Astrocyte (in vitro differentiated cells and primary cell): ENCODE measurements around the gene PMF1. TPM values are rescaled to one million over a fixed set of nuclear protein-coding genes. Genes with fewer than 3 reads are reported as not detected.

Experiments used
- DNase-seq: peaks from one replicate; pipeline ENCODE4 v3.0.0-alpha.2; 2010; ENCODE audit warnings: low read depth
- FAIRE-seq: peaks from 2 replicates; lab custom pipeline; 2011; peaks lifted over from hg19 to GRCh38; lab: Jason Lieb, UNC
- H2AFZ ChIP-seq: 2 replicates; pipeline ENCODE4 v1.6.0; 2012; ENCODE audit warnings: low read depth, low read length, inconsistent platforms
- H3K27ac ChIP-seq: 2 replicates; pipeline ENCODE4 v1.5.1; 2011; ENCODE audit warnings: low read depth, low read length, inconsistent platforms
- H3K27me3 ChIP-seq: 2 replicates; pipeline ENCODE4 v1.6.0; 2011; ENCODE audit warnings: low read length, inconsistent platforms; ENCODE audit not compliant: insufficient read depth
- H3K36me3 ChIP-seq: 2 replicates; pipeline ENCODE4 v1.5.1; 2011; ENCODE audit warnings: low read length, inconsistent platforms; ENCODE audit not compliant: insufficient read depth
- H3K4me1 ChIP-seq: 2 replicates; pipeline ENCODE4 v1.5.1; 2011; ENCODE audit warnings: low read length, inconsistent platforms; ENCODE audit not compliant: insufficient read depth
- H3K4me2 ChIP-seq: 2 replicates; pipeline ENCODE4 v1.6.0; 2012; ENCODE audit warnings: low read length, inconsistent platforms
- H3K4me3 ChIP-seq: 2 replicates; pipeline ENCODE4 v1.5.1; 2011; ENCODE audit warnings: low read depth, mild to moderate bottlenecking, low read length, inconsistent platforms; ENCODE audit not compliant: insufficient read depth
- H3K79me2 ChIP-seq: 2 replicates; pipeline ENCODE4 v1.6.0; 2012; ENCODE audit warnings: mild to moderate bottlenecking, low read length, inconsistent platforms; ENCODE audit not compliant: insufficient read depth
- H3K9ac ChIP-seq: 2 replicates; pipeline ENCODE4 v1.6.0; 2012; ENCODE audit warnings: mild to moderate bottlenecking, low read length, inconsistent platforms
- H3K9me3 ChIP-seq: 2 replicates; pipeline ENCODE4 v1.5.1; 2012; ENCODE audit warnings: low read depth, mild to moderate bottlenecking, low read length, inconsistent platforms; ENCODE audit not compliant: insufficient read depth
- H4K20me1 ChIP-seq: 2 replicates; pipeline ENCODE4 v1.6.0; 2012; ENCODE audit warnings: low read length, inconsistent platforms; ENCODE audit not compliant: insufficient read depth
- H3K27ac Mint-ChIP-seq: one replicate; pipeline ENCODE4 v1.8.0; 2021; ENCODE audit warnings: mild to moderate bottlenecking, mixed read lengths; ENCODE audit not compliant: unreplicated experiment
- H3K27me3 Mint-ChIP-seq: one replicate; pipeline ENCODE4 v1.8.0; 2021; ENCODE audit warnings: low read depth, mixed read lengths; ENCODE audit not compliant: unreplicated experiment
- H3K36me3 Mint-ChIP-seq: one replicate; pipeline ENCODE4 v1.8.0; 2021; ENCODE audit warnings: low read depth, mixed read lengths; ENCODE audit not compliant: unreplicated experiment
- H3K4me1 Mint-ChIP-seq: one replicate; pipeline ENCODE4 v1.8.0; 2021; ENCODE audit warnings: low read depth, mixed read lengths; ENCODE audit not compliant: unreplicated experiment
- H3K4me3 Mint-ChIP-seq: one replicate; pipeline ENCODE4 v1.8.0; 2021; ENCODE audit warnings: mild to moderate bottlenecking, moderate library complexity, mixed read lengths; ENCODE audit not compliant: unreplicated experiment
- H3K9me3 Mint-ChIP-seq: one replicate; pipeline ENCODE4 v1.8.0; 2021; ENCODE audit warnings: mild to moderate bottlenecking, mixed read lengths; ENCODE audit not compliant: unreplicated experiment
- CTCF ChIP-seq: IDR thresholded peaks from 2 replicates; pipeline ENCODE4 v1.5.1; 2011; ENCODE audit warnings: low read depth, mild to moderate bottlenecking, inconsistent platforms, low read length, moderate library complexity; ENCODE audit not compliant: insufficient read depth
- EZH2 ChIP-seq: IDR thresholded peaks from 2 replicates; pipeline ENCODE4 v1.6.1; 2012; ENCODE audit warnings: mild to moderate bottlenecking, low read length, inconsistent platforms; ENCODE audit not compliant: insufficient read depth
- total RNA-seq: library from RNA; stranded (reverse); gene quantifications from 2 replicates; pipeline ENCODE4 v1.2.1, GENCODE V29; 2021

The PMF1 gene
- total RNA-seq, 1 donor from 2014 or later = 29.9 TPM

GRCh38 chr1:156211243-156211642 lies 1.6 kb upstream of the PMF1 start:
- Histone ChIP-seq H3K36me3 (peaks cover 6% of the 10 kb centered on the region), H2AFZ (no peak overlapping the region), H3K4me2 (no peak overlapping the region), H3K9ac (no peak overlapping the region), H3K27ac (no peak overlapping the region), H3K4me1 (peaks cover 5% of the 10 kb centered on the region), H4K20me1 (peaks cover 10% of the 10 kb centered on the region), H3K4me3 (no peak overlapping the region), H3K79me2 (peaks cover 28% of the 10 kb centered on the region), H3K9me3 (no peaks in the 10 kb centered on the region), H3K27me3 (no peaks in the 10 kb centered on the region)
- FAIRE-seq = no peak
- Mint-ChIP-seq H3K4me3 (no peak overlapping the region), H3K9me3 (no peaks in the 10 kb centered on the region), H3K27ac (no peak overlapping the region), H3K27me3 (no peaks in the 10 kb centered on the region), H3K36me3 (peaks cover 33% of the 10 kb centered on the region), H3K4me1 (peaks cover 4% of the 10 kb centered on the region)
- DNase-seq = no peak
- no peak for TF ChIP-seq CTCF
- TF ChIP-seq EZH2 = no peak

GRCh38 chr1:156212130-156212529 lies 677 bp upstream of the PMF1 start:
- H3K4me3 ChIP-seq = peak overlapping the region; percentile 92
- H3K27me3 Mint-ChIP-seq = no peaks in the 10 kb centered on the region
- peak overlapping the region; percentile 91 for H3K4me3 Mint-ChIP-seq
- peaks cover 22% of the 10 kb centered on the region for H3K79me2 ChIP-seq
- H3K36me3 Mint-ChIP-seq = peaks cover 33% of the 10 kb centered on the region
- H4K20me1 ChIP-seq = peaks cover 5% of the 10 kb centered on the region
- DNase-seq (no peak), FAIRE-seq (no peak)
- H3K9ac ChIP-seq = peak overlapping the region; percentile 98
- H3K36me3 ChIP-seq = peaks cover 6% of the 10 kb centered on the region
- no peaks in the 10 kb centered on the region for H3K9me3 ChIP-seq
- H3K27me3 ChIP-seq = no peaks in the 10 kb centered on the region
- H3K4me1 Mint-ChIP-seq = peaks cover 4% of the 10 kb centered on the region
- peak overlapping the region; percentile 95 for H3K4me2 ChIP-seq
- peaks cover 5% of the 10 kb centered on the region for H3K4me1 ChIP-seq
- peak overlapping the region; percentile 96 for H2AFZ ChIP-seq
- TF ChIP-seq CTCF = no peak
- no peak for TF ChIP-seq EZH2
- H3K27ac ChIP-seq = peak overlapping the region; percentile 99
- H3K27ac Mint-ChIP-seq = peak overlapping the region; percentile 99
- no peaks in the 10 kb centered on the region for H3K9me3 Mint-ChIP-seq

- Histone ChIP-seq H3K9me3 (no peaks in the 10 kb centered on the region), H3K79me2 (peaks cover 20% of the 10 kb centered on the region), H3K27me3 (no peaks in the 10 kb centered on the region), H3K4me1 (peaks cover 13% of the 10 kb centered on the region), H3K27ac (peak overlapping the region; percentile 99), H3K4me2 (peak overlapping the region; percentile 95), H3K36me3 (peaks cover 3% of the 10 kb centered on the region), H3K4me3 (peak overlapping the region; percentile 92), H2AFZ (peak overlapping the region; percentile 96), H3K9ac (peak overlapping the region; percentile 98), H4K20me1 (peaks cover 6% of the 10 kb centered on the region)
- H3K9me3 Mint-ChIP-seq = no peaks in the 10 kb centered on the region
- FAIRE-seq = no peak
- no peak for TF ChIP-seq CTCF
- no peak for TF ChIP-seq EZH2
- peaks cover 4% of the 10 kb centered on the region for H3K4me1 Mint-ChIP-seq
- H3K4me3 Mint-ChIP-seq = peak overlapping the region; percentile 91
- DNase-seq = no peak
- no peaks in the 10 kb centered on the region for H3K27me3 Mint-ChIP-seq
- H3K36me3 Mint-ChIP-seq = peaks cover 25% of the 10 kb centered on the region
- H3K27ac Mint-ChIP-seq = peak overlapping the region; percentile 99
Observed at GRCh38 chr1:156213644-156213966, 798 bp downstream of the PMF1 start.
